Brain pericyte (primary cell): ENCODE results near the gene FJX1.
"Not testable (repeated sequence)": the region's sequence is repeated elsewhere in the genome, so short reads cannot be mapped to it uniquely, and the experiment has no call there.

Experiments used
- DNase-seq: peaks from one replicate; pipeline ENCODE4 v3.0.0-alpha.2; 2012; ENCODE audit warnings: low read depth, low spot score

The FJX1 gene

GRCh38 chr11:35632301-35632700, 14.0 kb downstream of the FJX1 start:
- DNase-seq = no peak

DNA sequence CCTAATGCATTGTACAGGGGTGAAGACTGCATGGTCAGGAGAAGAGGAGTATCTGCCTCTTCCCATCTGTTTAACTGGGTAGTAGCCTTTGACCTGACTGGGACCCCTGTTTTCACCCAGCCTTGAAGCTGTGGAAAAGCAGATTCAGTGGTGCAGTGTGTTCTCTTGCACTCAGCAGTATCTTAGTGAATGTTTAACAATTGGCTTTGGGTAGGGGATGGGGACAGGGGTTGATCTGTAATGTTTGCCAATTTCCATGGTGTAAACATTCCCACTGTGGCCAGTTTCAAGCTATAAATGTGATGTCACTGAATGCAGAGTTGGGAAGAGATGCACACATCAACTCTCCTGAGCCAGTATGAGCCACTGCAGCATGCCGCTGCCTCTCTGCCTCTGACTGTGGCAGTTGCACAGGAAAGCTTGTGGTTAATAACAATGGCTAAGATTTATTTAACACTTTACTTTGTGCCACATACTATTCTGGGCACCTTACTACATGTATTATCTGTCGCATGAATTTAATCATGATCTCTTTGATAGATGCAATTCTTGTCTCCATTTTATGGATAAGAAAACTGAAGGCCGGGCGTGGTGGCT, 15.7 kb downstream of the FJX1 start:
- DNase-seq = no peak

DNA sequence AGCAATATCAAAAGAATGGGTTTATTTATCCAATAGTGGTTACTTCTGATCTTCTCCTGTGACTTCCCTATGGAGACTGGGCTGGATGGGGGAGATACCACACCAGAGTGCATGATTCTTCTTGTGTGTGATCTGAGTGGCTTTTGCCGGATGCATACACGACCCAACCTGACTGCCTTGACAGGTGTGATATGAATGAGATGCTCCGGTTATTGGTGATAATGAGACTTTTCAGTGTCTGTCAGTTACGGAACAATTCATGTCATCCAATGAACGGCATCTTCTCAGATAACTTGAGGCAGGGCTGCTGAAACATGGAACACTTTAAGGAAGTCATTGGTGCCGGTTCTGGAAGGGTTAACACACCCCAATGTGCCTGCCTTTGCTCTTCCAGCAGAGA, 17.7 kb downstream of the FJX1 start:
- DNase-seq = no peak

- no peak for DNase-seq
Observed at GRCh38 chr11:35639591-35640179, 21.4 kb downstream of the FJX1 start.

DNA sequence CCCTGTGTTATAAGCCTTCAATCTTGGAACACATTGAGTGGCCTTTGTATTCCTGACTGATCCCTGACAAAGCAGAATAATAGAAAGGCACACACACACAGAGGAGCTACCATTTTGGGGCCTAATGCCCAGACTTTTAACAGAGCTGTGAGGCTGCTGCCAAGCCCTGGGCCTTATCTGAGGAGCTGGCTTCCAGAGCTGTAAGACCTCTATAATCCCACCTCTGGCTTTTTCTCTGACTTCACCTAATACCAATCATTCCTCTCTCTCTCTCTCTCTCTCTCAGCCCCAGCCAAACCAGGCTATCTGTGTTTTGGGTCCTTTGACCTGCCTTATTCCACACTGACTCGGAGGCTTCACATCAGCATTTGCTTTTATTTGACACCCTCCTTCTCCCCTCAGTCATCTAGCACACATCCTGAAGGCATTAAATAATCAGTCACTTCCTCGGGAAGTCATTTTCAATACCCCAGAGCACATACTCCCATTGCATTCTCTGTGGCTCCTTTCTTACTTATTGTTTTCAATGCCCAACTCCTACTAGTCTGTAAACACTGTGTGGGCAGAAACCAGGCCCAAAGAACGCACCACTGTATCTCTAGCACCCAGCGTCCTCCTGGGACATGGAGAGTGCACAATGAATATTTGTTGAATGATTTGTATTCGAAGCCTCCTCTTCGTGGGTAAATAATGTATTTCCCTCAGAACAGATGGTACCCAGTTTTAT, 23.1 kb downstream of the FJX1 start:
- no peak for DNase-seq

DNA sequence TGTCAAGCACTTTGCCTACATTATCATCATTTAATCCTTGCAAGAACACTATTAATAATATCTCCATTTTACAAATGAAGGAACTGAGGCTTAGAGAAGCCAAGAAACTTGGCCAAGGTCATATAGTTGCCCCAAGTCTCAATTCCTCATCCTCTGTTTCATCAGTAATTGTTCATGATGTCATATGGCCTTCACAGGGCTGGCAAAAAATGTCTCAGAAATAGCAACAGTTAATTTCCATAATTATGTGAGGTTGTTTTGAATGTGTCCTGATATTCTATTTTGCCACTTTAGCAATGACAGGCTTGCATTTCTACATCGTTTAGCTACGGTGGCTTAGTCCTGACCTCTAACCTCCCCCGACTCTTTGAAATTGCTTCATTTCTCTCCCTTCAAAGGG, 23.7 kb downstream of the FJX1 start:
- no peak for DNase-seq

GRCh38 chr11:35647421-35648093, 29.3 kb downstream of the FJX1 start:
- DNase-seq = no peak

DNA sequence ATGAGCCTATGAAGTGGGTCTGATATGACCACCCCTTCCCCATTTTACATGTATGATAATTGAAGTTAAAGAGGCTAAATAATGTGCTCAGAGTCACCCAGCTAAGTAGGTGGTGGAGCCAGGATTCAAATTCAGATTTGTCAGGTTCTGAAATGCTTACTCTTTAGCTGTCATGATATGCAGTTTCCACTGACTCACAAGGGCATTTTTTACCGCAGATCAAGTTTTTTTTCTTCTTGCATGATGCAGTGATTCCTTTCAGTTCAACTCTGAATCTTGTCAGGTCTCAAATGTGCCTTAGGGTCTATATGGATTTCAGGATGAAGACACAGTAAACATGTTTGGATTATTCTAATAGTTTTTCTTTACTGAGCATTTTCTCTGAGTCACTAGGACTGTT, 31.7 kb downstream of the FJX1 start:
- DNase-seq = no peak

DNA sequence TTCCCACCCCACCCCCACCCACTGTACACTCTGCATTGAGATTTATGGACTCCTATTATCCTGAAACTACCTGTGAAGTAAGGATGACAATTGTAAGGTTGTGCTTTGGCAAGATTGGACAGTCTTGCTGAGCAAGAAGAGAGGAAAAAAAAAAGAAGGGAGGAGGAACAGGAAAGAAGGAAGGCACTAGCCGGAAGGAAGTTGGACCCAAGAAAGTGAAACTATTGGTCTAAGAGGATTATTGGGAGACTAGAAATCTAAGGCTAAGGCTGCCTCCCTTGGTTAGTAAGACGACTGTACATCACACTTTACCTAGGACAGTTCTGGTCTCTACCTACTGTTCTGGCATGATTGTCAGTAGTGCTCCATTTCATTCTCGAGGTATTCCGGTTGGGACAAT, 32.2 kb downstream of the FJX1 start:
- DNase-seq = no peak

DNA sequence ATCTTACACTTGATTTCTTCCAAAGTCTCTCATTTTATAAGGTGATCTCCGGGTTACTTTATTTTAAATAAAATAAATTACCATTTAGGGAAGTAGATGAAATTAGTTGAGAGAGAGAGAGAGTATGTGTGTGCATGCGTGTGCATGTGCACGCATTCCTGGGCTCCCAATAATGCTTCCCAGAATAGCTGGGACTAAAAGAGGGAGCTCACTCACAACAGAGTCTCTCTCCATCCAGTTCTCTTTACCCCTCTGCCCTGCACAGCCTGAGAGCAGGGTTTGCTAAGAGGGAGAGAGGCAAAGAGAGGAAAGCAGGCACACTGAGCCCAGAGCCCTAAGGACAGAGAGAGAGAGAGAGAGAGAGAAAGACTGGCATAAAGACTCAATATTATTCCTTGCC, 33.0 kb downstream of the FJX1 start:
- DNase-seq = no peak

GRCh38 chr11:35652786-35653185, 34.5 kb downstream of the FJX1 start:
- not testable (repeated sequence) for DNase-seq

DNA sequence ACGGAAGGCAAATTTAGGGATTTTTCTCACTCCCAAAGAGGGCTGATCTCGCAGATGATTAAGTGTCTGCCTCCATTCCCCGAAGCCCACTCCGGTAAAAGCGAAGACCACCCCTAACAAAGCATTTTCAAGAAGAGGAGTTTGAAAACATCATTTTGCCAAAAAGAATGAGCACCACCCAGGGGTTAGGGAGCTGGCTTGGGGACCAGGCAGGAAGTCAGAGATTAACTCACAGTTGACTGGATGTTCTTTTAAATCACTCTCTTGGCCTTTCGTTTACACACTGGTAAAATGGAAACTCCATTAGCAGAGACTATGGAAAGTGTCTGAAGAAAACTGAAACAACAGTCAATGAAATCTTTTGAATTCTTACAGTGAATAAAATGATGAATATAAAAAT, 36.5 kb downstream of the FJX1 start:
- DNase-seq = no peak

- DNase-seq = no peak
Observed at GRCh38 chr11:35655254-35655653, 37.0 kb downstream of the FJX1 start.

GRCh38 chr11:35655856-35656255, 37.6 kb downstream of the FJX1 start:
- DNase-seq = no peak

GRCh38 chr11:35658020-35658948, 40.0 kb downstream of the FJX1 start:
- DNase-seq = no peak

GRCh38 chr11:35661534-35661933, 43.3 kb downstream of the FJX1 start:
- DNase-seq = no peak

DNA sequence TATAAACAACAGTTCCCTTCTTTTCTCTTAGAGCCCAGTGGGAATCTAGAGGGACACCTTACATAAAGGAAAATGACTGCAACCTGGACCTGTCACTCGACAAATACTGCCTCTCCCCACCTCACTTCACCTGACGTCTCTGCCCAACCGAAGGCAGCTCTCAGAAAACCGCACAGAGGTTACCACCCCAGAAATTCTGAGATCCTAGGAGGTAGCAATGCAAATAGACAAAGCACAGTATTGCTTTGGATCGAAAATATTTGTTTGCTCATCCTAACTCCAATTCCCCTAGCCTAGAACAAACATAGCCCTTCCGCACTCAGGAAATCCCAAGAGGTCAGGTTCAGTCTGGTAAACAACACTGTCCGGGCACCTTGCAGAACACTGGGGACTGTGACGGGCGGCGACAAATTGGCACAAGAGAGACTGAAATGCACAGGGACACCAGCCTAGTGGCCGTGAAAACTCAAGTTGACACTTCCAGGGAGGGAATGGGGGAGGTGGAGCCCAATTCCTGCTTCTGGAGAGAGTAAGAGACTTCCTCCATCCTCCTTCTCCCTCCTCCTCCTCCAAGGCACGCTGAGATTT, 43.9 kb downstream of the FJX1 start:
- DNase-seq = no peak

DNA sequence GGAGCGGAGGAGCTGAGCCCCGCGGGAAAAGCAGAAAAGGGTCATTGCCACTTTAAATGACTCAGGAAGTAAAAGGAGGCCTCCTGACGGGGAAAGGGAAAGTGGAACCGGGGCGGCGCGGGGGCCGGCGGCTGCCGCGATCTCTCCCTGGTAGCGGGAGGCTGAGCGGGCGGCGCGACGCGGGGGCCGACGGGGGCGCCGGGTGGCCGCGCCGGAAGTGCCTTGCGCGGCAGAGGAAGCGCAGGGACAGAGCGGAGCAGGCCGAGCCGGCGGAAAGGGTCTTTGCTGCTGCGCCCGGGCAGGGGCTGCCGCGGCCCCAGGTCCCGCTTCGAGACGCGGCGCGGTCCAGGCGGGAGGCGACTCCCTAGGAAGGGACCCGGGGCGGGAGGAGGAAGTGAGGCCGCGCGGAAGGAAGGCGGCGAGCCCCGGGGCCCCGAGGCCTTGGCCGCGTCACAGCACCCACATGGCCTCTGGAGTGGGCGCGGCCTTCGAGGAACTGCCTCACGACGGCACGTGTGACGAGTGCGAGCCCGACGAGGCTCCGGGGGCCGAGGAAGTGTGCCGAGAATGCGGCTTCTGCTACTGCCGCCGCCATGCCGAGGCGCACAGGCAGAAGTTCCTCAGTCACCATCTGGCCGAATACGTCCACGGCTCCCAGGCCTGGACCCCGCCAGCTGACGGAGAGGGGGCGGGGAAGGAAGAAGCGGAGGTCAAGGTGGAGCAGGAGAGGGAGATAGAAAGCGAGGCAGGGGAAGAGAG, 44.6 kb downstream of the FJX1 start, which contains the start of gene TRIM44:
Gene TRIM44 (plus strand): TSS at position 127 of the 759 bp plus-strand sequence. CDS start 337 bp downstream, at position 464.
- no peak for DNase-seq

- DNase-seq = no peak
Observed at GRCh38 chr11:35663408-35663702, 45.1 kb downstream of the FJX1 start.

GRCh38 chr11:35664977-35665441, 46.7 kb downstream of the FJX1 start:
- no peak for DNase-seq
